ENCODE measurements around the gene TBC1D2B. TPM values are rescaled to one million over a fixed set of nuclear protein-coding genes. Genes with fewer than 3 reads are reported as not detected.

Gene TBC1D2B
- total and polyA plus RNA-seq, 8 donors = 13.4 to 35.8 (median 22.6) TPM

- ATAC-seq = no peak
- no peak for FAIRE-seq
- no peak for TF ChIP-seq CTCF (IDR thresholded peaks at IDR 0.05)
- Histone ChIP-seq H3K27me3 (no peaks in the 10 kb centered on the region), H3K4me3 (no peak overlapping the region), H3K9me3 (no peaks in the 10 kb centered on the region), H3K27ac (no peak overlapping the region), H3K4me1 (peaks cover 32 to 65% (median 56%) of the 10 kb centered on the region in 3 donors), H3K36me3 (peaks cover 0 to 2% (median 0%) of the 10 kb centered on the region in 3 donors)
- intact Hi-C loops (cut with DNase I) = no loop called here
- WGBS, 2 donors = 90 to 96% methylated on average over 10 of the region's 10 CpGs
- no peak for DNase-seq
These were observed 19.0 kb downstream of the TBC1D2B start for GRCh38 chr15:78058401-78058935.

DNA sequence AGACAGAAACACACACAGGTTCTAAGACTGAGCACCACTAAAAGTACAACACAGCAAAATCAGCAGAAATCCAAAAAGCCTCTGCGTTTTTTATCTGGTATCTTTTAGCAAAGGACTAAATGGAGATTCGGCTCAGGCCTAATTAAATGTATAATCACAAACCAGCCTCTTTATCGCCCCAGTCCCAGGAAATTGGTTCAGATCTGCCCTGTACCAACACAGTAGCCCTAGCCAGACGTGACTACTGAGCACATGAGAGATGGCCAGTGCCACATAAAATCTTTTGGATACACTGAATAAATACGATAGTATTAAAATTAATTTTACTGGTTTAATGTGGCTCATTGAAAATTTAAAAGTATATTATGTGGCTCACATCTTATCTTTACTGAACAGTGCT lies 19.7 kb downstream of the TBC1D2B start:
- H3K4me1 ChIP-seq = peaks cover 32 to 62% (median 49%) of the 10 kb centered on the region in 3 donors
- H3K9me3 ChIP-seq = no peaks in the 10 kb centered on the region
- H3K27ac ChIP-seq = peak overlapping the region in 3 of 4 donors; percentile 1 to 84 (median 80)
- no peak overlapping the region for H3K4me3 ChIP-seq
- no peak for FAIRE-seq
- 90 to 94% methylated on average over 5 of the region's 5 CpGs for WGBS, 2 donors
- ATAC-seq = no peak
- peaks cover 0 to 8% (median 0%) of the 10 kb centered on the region in 3 donors for H3K36me3 ChIP-seq
- no peak for TF ChIP-seq CTCF (IDR thresholded peaks at IDR 0.05)
- intact Hi-C loops (cut with DNase I) = no loop called here
- no peaks in the 10 kb centered on the region for H3K27me3 ChIP-seq
- DNase-seq = no peak

DNA sequence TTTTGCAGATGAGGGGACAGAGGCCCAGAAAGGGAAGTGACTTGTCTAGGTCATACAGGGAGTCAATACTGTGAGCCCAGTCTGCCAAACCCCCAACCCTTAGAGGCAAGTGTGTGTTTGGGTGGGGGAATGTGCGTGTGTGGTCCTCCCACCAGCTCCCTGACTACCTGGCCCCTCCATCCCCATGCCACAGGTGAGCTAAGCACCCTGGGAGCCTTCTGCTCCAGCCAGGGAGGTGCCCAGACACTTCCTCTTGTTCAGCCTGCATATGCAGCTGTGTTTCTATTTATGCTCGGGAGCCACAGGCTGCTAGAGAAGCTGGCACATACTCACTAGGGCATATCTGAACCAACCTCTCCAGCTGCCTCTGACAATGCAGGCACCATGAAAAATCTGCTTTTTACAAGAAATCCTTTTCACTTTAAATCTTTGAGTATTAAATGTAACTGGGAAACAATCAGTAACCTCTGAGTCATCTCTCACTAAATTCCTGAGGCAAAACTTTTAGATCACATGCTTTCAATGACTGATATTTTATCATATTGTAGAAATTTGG lies 20.7 kb downstream of the TBC1D2B start:
- DNase-seq (peak in 3 of 6 donors; percentile 40 to 60 (median 41)), FAIRE-seq (no peak), ATAC-seq (peak; percentile 63 to 88 (median 82))
- no peaks in the 10 kb centered on the region for H3K9me3 ChIP-seq
- no peak for TF ChIP-seq CTCF (IDR thresholded peaks at IDR 0.05)
- H3K36me3 ChIP-seq = peaks cover 0 to 8% (median 0%) of the 10 kb centered on the region in 3 donors
- H3K4me3 ChIP-seq = no peak overlapping the region
- no peaks in the 10 kb centered on the region for H3K27me3 ChIP-seq
- 22 to 29% methylated on average over 2 of the region's 2 CpGs for WGBS, 2 donors
- H3K27ac ChIP-seq = peak overlapping the region; percentile 30 to 84 (median 62)
- intact Hi-C loops (cut with DNase I) = no loop called here
- H3K4me1 ChIP-seq = peaks cover 35 to 61% (median 51%) of the 10 kb centered on the region in 3 donors

DNA sequence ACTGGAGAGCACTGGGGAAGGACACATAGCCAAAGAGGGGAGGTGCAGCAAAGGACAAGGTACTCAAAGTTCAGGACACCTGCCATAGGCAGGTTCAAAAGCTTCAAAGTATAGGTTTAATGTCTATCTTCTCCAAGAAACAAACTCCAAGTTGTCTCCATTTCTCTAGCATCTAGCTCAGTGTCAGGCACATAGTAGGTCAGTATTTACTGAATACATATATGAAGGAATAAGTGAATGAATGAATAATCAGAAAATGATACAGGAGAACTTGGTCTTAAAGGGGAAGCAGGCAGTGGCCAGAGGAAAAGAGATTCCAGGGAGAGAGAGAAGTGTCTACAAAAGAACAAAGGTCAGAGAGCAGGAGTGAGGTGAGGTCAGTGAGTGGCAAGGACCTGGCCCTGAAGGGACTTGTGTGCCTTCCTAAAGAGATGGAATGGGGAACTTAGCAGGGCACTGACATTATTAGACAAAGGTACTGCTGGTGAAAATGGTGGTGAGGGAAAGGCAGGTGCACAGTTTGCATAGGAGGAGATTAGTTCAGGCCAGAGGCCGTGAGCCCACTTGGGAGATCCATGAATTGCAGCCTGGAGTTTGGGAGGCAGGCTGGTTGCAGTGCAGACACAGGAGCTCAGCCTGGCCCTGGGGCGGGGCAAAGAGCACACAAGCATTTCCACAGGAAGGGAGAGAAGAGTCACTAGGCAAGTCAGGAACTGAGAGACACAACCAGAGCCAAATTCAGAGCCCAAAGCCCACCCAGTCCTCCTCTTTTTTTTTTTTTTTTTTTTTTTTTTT lies 21.4 kb downstream of the TBC1D2B start:
- 29 to 34% methylated on average over 2 of the region's 2 CpGs for WGBS, 2 donors

More for the DNA sequence above, 21.4 kb downstream of the TBC1D2B start:
- Histone ChIP-seq H3K27me3 (no peaks in the 10 kb centered on the region), H3K36me3 (peaks cover 0 to 8% (median 0%) of the 10 kb centered on the region in 3 donors), H3K9me3 (no peaks in the 10 kb centered on the region), H3K4me3 (no peak overlapping the region), H3K4me1 (peaks cover 38 to 64% (median 55%) of the 10 kb centered on the region in 3 donors), H3K27ac (peak overlapping the region; percentile 9 to 84 (median 62))
- FAIRE-seq (no peak), ATAC-seq (peak; percentile 44 to 74 (median 62)), DNase-seq (no peak)
- TF ChIP-seq CTCF (IDR thresholded peaks at IDR 0.05) = no peak
- intact Hi-C loops (cut with DNase I) = no loop called here
